Endodermal cell (in vitro differentiated cells): ENCODE measurements around the gene CLIC6. TPM values are rescaled to one million over a fixed set of nuclear protein-coding genes. Genes with fewer than 3 reads are reported as not detected.

Experiments used
- DNase-seq: peaks from one replicate; pipeline ENCODE4 v3.0.0-alpha.2; 2017
- H3K27ac ChIP-seq: 2 replicates; pipeline ENCODE4 v1.5.1; 2013; ENCODE audit warnings: mild to moderate bottlenecking, low read depth, low read length, moderate library complexity
- H3K27me3 ChIP-seq: 2 replicates; pipeline ENCODE4 v1.6.1; 2013; ENCODE audit warnings: mild to moderate bottlenecking, low read length, moderate library complexity; ENCODE audit not compliant: insufficient read depth, control insufficient read depth, poor library complexity, severe bottlenecking
- H3K36me3 ChIP-seq: 2 replicates; pipeline ENCODE4 v1.7.0; 2013; ENCODE audit warnings: mild to moderate bottlenecking, low read length, moderate library complexity; ENCODE audit not compliant: control insufficient read depth, insufficient read depth
- H3K4me1 ChIP-seq: one replicate; pipeline ENCODE4 v1.7.0; 2013; ENCODE audit warnings: low read length; ENCODE audit not compliant: control insufficient read depth, insufficient read depth
- H3K4me3 ChIP-seq: 2 replicates; pipeline ENCODE4 v1.5.1; 2013; ENCODE audit warnings: mild to moderate bottlenecking, low read length, moderate library complexity
- H3K9ac ChIP-seq: 2 replicates; pipeline ENCODE4 v1.6.1; 2013; ENCODE audit warnings: mild to moderate bottlenecking, low read length, moderate library complexity; ENCODE audit not compliant: poor library complexity, severe bottlenecking; ENCODE audit errors: extremely low read depth
- H3K9me3 ChIP-seq: 2 replicates; pipeline ENCODE4 v1.6.1; 2013; ENCODE audit warnings: mild to moderate bottlenecking, low read length, moderate library complexity; ENCODE audit not compliant: control insufficient read depth
- H3K27ac Mint-ChIP-seq: 2 replicates; pipeline ENCODE4 v1.8.0; 2020; ENCODE audit warnings: mixed read lengths
- H3K27me3 Mint-ChIP-seq: 2 replicates; pipeline ENCODE4 v1.8.0; 2021; ENCODE audit warnings: mild to moderate bottlenecking, mixed read lengths; ENCODE audit not compliant: insufficient read depth
- H3K36me3 Mint-ChIP-seq: 2 replicates; pipeline ENCODE4 v1.8.0; 2020; ENCODE audit warnings: low read depth, mixed read lengths
- H3K4me1 Mint-ChIP-seq: 2 replicates; pipeline ENCODE4 v1.8.0; 2020; ENCODE audit warnings: mixed read lengths
- H3K4me3 Mint-ChIP-seq: 2 replicates; pipeline ENCODE4 v1.8.0; 2020; ENCODE audit warnings: mild to moderate bottlenecking, moderate library complexity, mixed read lengths
- H3K9me3 Mint-ChIP-seq: 2 replicates; pipeline ENCODE4 v1.8.0; 2020; ENCODE audit warnings: mild to moderate bottlenecking, mixed read lengths
- WGBS, 2 experiments: methylation state at CpG; one replicate each; pipeline versions ENCODE4 v1.1.5 to v1.1.7; 2013; ENCODE audit warnings: missing lambda C conversion rate in 2 of 2, mixed read lengths in 1 of 2; ENCODE audit not compliant: insufficient coverage in 1 of 2, insufficient read length in 1 of 2; 5-methylcytosine and 5-hydroxymethylcytosine counted together
- total RNA-seq, 2 donors: library from RNA; stranded (reverse); fragmentation: NEBNext Ultra II Directional in 1 of 2; extraction: Animal tissue kit (Norgen Biotek cat#: 25700) in 1 of 2; gene quantifications; 2 replicates in 1 of 2; 3 replicates in 1 of 2; pipeline ENCODE4 v1.2.1, GENCODE V29; 2021
- TF ChIP-seq, protein P1 (sequence below): fragments of 200-600 bp; sonication (generic); conservative IDR thresholded peaks from 2 replicates; pipeline ENCODE4 v1.5.0; 2021; ENCODE audit warnings: antibody characterized with exemption, mild to moderate bottlenecking

The CLIC6 gene
- total RNA-seq, 2 donors from 2014 or later, result 1.7 to 2.4 TPM

DNA sequence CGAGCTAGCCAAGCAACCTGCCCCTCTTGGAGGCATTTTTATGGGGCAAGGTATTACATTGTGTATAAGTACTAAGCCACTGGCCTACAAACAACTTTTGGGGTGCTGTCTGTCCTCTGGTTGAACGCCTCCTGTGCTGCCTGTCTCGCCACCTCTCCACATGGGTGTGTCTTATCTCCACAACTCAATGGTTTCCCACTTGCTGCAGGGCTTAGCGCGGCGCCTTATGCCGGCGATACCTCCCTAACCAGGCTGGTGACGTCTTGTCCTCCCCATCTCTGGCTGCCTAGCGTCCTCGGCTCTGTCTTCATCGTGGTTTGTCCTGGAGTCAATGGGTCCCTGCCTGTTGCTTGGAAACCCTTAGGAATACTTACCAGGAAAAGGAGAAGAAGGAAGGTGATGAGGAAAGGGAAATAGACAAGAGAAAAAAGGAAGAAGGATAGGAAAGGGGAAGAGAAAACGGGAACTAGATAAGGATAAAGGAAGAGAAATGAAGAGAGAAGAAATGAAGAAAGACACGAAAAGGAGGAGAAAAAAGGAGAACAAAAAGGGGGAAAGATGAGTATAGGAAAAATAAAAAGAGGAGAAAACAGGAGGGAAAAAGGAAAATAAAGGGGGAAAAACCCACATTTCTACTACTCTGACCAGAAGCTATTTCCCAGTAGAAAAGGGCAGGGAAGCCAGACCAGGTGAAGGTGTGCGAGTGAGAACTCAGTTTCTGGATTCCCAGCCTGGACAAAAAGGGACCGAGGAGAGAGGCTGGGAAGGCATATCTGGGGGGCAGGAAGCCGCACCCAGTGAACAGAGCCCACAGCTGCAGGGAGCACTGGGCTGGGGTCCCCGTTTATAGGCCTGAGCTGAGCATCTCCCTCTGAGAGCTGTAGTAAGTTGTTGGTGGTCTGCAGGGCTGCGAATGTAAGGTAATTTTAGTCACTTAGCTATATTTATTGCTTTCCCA is 86.2 kb downstream of the CLIC6 start:
- Mint-ChIP-seq H3K27me3 (peaks cover 3% of the 10 kb centered on the region), H3K36me3 (no peaks in the 10 kb centered on the region), H3K4me3 (no peak overlapping the region), H3K4me1 (no peaks in the 10 kb centered on the region), H3K9me3 (no peaks in the 10 kb centered on the region), H3K27ac (no peak overlapping the region)
- Histone ChIP-seq H3K9me3 (no peaks in the 10 kb centered on the region), H3K9ac (no peak overlapping the region), H3K27ac (no peak overlapping the region), H3K4me3 (no peak overlapping the region), H3K4me1 (no peaks in the 10 kb centered on the region), H3K27me3 (no peaks in the 10 kb centered on the region), H3K36me3 (no peaks in the 10 kb centered on the region)
- DNase-seq, result no peak
- WGBS, 2 experiments, result 89 to 92% methylated on average over 11 to 18 of the region's 19 CpGs
- TF ChIP-seq, protein P1, sequence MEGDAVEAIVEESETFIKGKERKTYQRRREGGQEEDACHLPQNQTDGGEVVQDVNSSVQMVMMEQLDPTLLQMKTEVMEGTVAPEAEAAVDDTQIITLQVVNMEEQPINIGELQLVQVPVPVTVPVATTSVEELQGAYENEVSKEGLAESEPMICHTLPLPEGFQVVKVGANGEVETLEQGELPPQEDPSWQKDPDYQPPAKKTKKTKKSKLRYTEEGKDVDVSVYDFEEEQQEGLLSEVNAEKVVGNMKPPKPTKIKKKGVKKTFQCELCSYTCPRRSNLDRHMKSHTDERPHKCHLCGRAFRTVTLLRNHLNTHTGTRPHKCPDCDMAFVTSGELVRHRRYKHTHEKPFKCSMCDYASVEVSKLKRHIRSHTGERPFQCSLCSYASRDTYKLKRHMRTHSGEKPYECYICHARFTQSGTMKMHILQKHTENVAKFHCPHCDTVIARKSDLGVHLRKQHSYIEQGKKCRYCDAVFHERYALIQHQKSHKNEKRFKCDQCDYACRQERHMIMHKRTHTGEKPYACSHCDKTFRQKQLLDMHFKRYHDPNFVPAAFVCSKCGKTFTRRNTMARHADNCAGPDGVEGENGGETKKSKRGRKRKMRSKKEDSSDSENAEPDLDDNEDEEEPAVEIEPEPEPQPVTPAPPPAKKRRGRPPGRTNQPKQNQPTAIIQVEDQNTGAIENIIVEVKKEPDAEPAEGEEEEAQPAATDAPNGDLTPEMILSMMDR, result no peak

GRCh38 chr21:34761758-34762330 is 93.0 kb downstream of the CLIC6 start:
- H3K9ac ChIP-seq, result no peak overlapping the region
- no peaks in the 10 kb centered on the region for H3K36me3 ChIP-seq
- WGBS, 2 experiments, result 89 to 100% methylated on average over 2 of the region's 2 CpGs

DNA sequence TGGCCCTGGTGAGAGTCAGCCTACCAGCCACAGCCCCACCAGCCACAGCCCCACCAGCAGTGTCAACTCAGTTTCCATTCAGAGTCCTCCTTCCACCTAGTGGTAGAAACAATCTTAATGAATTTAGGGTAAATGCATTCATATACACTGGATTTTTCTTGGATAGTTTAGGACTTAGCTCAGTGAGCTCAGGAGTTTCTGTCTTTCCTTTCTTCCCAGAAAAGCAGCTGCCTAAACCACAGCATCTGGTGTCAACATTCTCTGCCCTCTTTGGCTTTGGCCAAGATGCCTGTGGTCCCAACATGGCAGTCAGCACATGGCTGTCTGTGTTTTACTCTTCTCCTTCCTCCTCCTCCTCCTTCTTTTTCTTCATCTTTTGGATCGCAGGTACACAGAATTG is 94.0 kb downstream of the CLIC6 start:
- H3K4me1 ChIP-seq, result no peaks in the 10 kb centered on the region
- TF ChIP-seq, protein P1, result peak; percentile 45
- Mint-ChIP-seq H3K27me3 (no peaks in the 10 kb centered on the region), H3K36me3 (no peaks in the 10 kb centered on the region), H3K27ac (no peak overlapping the region), H3K4me3 (no peak overlapping the region), H3K4me1 (no peaks in the 10 kb centered on the region), H3K9me3 (peaks cover 3% of the 10 kb centered on the region)
- H3K36me3 ChIP-seq, result no peaks in the 10 kb centered on the region
- H3K4me3 ChIP-seq, result no peak overlapping the region
- no peak overlapping the region for H3K27ac ChIP-seq
- no peaks in the 10 kb centered on the region for H3K9me3 ChIP-seq
- no peak overlapping the region for H3K9ac ChIP-seq
- H3K27me3 ChIP-seq, result no peaks in the 10 kb centered on the region
- DNase-seq, result no peak
- WGBS, 2 experiments, result 94% methylated on average over 1 of the region's 1 CpG; no CpG with 5 or more reads in 1 of the 2 experiments

More at GRCh38 chr21:34761758-34762330, 93.0 kb downstream of the CLIC6 start:
- Mint-ChIP-seq H3K4me1 (no peaks in the 10 kb centered on the region), H3K4me3 (no peak overlapping the region), H3K27ac (no peak overlapping the region), H3K9me3 (peaks cover 3% of the 10 kb centered on the region), H3K36me3 (no peaks in the 10 kb centered on the region), H3K27me3 (no peaks in the 10 kb centered on the region)
- H3K27me3 ChIP-seq, result no peaks in the 10 kb centered on the region
- no peaks in the 10 kb centered on the region for H3K9me3 ChIP-seq
- no peak overlapping the region for H3K4me3 ChIP-seq
- TF ChIP-seq, protein P1, result no peak
- H3K27ac ChIP-seq, result no peak overlapping the region
- no peak for DNase-seq
- H3K4me1 ChIP-seq, result no peaks in the 10 kb centered on the region
